Activated CD8-positive, alpha-beta memory T cell treated with anti-CD3 and anti-CD28 coated beads, Interleukin-2, amount 50 U/mL, for 48 hours (primary cell): ENCODE measurements around the gene GRB14.

ENCODE experiments used
- DNase-seq: peaks from one replicate; pipeline ENCODE4 v3.0.0-alpha.2; 2020

Gene GRB14

DNA sequence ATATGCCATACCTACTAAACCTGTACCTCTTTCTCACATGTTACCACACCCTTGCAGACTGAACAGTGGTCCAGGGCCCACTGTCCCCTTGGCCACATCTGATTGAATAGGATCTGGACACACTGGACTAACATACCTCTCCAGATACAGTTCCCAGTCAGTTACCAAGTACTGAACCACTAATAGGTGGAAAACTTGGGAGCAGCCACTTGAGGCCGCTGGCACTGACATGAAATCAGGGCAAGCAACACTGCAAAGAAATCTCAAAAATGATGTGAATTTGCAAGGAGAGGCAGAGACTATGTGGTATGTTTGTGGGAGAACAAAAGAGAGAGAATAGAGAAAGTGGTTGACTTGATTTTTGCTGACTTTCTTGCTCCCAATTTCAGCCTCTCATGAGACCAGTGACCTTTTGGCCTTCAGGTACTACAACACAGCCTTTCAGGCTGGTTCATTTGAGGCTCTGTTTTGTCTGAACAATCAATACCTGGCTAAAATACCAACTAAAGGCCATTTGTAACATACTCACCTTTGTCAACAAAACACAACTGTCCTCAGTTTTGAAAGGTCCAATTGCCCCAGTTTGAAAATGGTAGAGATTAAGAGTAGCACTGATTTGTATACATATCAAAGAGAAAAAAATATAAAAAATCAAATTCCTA lies 7.8 kb downstream of the GRB14 start:
- DNase-seq, result no peak

DNA sequence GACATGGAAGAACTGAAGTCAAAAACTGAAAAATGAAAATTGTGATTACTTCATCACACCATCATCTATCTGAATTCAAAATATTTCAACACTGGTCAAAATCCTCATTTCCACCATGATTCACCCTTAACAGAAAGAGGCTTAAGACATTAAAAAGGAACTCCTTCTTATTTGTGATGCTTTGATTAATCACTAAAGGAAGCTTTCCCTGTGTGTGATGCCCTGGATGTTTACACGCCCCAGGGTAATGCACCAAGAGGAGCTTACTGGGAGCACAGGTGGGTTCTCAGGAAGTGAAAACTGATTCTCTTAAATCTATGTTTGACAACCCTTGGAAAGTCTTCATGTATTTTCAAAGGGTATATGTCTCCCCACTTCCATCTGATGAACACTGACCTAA lies 11.5 kb downstream of the GRB14 start:
- DNase-seq, result no peak

DNA sequence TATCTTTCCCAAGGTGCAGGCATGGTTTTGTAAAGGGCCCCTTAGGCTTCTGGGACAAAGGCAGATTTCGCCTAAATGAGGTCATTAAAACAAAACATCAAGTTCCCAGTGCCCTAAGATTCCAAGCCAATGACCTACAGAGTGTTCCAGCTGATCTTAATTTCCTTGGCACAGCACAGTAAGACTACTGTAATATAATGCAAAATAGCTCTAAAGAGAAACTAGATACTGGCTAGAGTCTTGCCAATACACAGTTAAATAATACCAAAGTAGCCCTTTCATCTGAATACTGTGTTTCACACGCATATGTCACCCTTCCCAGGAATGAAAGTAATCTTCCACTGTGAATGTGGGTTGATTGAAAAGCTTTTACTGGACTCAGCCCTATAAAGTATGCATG lies 14.7 kb downstream of the GRB14 start:
- DNase-seq, result no peak

DNA sequence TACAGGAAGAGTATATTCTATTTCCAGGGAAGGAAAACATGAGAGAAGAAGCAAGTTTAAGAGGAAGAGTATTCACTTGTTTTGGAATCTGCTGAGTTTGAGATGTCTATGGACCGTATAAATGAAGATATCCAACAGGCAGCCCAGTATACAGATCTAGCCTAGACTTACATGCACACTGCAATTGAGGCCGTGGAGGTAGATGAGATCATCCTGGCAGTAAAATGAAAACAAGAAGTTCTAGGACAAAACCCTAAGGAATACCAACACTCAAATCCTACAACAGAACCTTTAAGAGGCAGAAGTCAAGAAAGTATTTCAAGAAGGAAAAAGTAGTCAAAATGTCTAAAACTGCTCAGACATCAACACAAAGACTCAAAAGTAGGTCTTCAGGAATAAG lies 16.0 kb downstream of the GRB14 start:
- DNase-seq, result no peak

DNA sequence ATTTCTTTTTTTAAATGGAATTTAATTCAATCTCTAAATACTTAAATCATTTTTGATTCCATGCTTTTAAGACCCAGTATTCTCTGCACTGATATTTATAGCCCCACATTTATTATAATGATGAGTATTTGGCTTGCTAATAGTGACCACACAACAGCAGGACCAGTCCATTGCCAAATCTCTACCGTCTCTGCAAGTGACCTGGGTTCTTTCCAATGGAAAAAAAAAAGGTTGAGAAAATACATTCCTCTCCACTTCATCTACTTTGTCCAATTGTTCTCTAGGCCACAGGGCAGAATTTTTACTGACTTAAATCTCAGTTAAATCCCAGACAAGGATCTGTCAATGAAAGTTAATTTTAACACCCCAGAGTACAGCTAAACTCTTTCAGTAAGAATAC lies 20.5 kb downstream of the GRB14 start:
- DNase-seq, result no peak

DNA sequence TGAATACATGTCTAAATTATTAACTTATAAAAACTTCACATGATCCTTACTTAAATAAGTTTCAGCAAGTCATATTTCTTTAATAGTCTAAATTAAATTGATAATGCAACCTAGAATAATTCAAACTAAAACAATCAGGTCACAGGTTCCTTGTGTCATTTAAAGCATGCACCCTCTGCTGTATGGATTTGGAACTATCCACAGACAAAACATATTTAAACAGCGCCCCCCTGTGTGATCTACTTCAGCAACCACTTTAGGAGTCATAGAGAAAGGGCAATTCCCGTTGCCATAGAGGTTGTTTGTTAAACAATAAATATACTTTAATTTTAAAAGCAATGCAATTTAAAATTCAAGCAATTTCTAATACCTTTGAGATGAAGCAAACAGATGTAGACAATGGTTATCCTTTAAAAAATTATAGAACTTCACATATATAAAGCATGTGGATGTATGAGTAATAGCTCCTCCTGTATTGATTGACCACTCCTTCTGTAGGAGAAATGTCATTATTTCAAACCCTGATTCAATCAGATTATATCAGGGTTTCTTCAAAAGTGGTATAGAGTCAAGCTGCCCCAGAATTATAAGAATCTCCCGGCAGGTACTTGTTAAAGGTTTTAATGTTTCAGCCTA lies 21.2 kb downstream of the GRB14 start:
- no peak for DNase-seq

DNA sequence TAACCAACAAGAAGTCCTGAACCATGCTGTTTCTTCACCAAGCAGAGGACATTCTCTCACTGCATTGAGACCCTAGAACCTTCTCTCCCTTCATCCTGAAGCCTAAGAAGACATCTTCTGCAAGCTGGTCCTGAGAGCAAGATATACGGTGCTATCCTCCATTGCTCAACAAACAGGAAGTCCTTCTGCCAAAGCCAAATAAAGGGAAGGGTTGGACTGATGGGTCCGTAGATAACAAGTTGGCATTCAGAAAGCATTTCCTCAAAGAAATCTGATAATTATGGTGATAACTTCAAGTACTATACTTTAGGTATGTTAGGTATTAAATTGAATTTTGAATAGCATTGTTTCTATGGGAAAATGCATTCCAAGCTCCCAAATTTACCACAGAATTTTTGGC lies 23.3 kb downstream of the GRB14 start:
- no peak for DNase-seq

DNA sequence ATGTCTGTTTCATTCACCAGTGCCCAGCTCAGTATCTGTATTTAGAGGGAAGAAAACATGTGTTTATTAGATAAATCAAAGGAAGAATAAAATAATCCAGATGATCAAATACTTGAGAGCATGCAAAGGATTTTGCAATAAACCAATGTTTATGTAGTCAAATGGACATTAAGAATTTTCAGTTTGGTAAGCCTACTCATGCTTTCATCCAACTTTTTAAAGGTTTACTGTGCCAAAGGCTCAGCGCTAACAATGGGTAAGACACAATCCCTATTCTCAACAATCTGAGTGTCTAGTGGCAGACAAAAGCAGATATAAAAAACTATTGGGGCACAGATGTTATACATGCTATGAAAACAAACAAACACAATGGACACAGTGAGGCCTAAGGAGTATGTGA lies 26.3 kb downstream of the GRB14 start:
- no peak for DNase-seq

DNA sequence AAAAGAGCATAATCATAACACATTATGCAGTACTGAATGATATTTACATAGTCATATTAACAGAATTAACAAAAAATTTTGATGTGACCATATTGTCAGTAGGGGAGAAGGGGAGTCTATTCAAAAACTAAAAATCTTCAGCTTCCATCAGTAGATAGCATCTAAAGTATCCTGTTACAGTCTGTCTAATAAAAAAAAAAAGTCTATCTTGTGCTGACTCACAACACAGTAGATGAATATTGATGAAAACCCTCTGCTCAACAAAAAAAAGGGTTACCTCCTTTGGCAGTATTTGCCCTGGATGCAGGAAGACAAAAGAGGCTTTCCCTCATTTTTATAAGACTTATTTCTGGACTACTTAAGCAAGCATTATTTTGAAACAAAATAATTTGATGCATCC lies 27.3 kb downstream of the GRB14 start:
- DNase-seq, result no peak

DNA sequence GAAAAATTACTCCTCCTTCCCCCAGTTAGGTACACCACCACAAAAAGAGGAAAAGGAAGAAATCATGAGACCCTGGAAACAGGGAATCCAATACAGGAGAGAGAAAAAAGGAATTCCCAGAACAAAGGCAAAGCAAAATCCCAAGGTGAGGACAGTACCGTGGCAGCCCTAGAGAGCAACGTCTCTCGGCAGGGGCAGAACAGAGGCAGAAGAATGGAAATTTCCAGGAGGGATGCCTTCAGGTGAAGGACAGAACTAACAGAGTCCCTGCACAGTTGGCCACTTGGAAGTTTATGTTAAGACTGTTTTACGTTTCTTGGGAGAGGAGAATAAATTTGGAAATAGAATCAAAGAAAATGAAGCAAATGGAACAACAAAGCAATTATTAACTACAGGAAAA lies 27.7 kb downstream of the GRB14 start:
- no peak for DNase-seq

DNA sequence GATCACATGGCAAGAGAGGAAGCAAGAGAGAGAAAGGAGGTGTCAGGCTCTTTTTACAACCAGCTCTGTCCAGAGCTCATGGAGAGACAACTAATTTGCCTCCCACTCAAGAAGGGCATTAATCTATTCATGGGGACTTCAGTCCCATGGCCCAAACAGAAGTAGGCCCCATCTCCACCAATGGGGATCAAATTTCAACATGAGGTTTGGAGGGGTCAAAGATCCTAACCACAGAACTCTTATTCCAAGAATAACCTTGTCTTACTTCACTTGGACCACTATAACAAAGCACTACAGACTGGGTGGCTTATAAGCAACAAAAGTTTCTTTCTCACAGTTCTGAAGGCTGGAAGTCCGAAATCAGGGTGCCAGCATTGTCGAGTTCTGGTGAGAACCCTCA lies 31.8 kb downstream of the GRB14 start:
- no peak for DNase-seq

DNA sequence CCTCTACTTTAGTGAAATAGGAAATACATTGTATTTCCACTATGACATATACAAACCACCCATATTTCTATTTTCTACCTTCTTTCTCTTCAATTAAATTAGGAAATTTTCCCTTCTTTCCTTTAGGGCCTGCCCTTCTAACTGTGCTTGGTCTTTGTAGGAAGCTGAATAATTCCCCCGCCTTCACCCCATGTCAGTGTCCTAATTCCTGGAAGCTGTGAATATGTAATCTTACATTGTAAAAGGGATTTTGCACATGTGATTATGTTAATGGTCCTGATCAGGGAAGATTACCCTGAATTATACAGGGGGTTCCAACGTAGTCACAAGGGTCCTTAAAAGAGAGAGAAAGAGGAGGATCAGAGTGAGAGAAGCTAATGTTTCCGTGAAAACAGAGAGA lies 40.2 kb downstream of the GRB14 start:
- no peak for DNase-seq

DNA sequence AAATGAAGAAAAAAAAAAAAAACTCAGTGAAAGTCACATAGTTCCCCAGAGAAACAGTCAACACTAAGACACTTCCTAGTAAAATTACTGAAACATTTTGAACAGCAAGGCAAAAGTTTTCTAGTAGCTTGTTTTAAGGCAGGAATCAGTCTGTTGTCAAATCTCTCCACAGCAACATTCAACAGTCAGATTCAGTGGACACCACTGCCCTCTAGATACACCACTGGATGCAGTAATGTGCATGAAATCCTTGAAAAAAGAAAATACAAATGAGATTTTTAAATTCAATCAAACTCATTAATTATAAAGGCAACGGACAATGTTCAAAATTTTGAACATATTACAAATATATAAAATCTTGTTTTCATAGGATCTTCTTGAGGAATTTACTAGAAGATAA lies 46.4 kb downstream of the GRB14 start:
- DNase-seq, result no peak

DNA sequence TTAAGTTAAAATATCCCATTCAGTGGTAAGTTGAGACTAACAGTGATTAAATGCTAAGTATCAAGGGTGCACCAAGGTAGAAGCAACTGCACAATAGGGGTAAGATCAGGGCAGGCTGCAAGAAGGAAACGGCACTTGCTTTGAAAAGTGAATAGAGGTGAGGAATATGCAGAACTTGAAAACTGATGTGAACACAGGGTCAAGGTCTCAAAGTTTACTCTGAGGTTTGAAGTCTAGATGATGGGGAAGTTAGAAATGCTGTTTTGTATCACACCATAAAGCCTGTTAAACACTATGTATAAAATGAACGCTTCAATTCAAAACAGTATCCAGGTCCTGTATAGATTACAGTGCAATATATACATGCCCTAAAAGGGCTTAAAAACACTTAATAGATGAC lies 50.8 kb downstream of the GRB14 start:
- DNase-seq, result no peak

DNA sequence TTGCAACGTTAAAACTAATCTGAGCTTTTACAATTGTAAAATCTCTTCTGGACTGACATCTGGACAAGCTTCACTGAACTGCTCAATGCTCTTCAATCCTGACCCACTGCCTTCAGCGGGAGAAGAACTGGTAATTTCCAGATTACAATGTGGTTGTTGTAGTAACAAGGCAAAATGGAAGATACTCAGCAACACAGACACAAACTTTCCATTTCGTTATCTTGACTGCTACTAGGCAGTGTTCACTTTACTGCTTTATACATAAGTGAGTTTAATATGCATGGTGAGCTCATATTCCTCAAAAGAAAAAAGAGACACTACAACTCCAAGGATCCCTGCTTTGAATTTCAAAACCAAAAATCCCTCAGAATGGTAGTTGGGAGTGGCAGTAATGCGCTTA lies 51.9 kb downstream of the GRB14 start:
- no peak for DNase-seq

DNA sequence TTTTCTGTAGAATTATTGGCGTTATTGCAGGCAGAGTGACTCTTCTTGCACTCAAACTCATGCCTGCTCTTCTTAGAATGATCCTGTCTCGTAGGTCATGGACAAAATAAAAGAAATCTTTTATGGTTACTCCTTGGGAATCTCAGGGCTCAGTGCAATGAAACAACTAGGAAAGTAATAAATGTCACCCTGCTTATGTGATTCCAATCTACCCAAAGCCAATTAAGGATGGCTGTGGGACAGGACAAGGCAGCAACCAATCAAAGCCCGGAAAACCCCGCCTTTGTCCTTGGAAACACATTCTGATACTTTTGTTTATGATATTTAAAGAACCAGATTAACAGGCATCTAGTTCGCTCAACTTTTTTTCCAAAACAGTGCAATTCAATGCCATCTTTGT lies 53.0 kb downstream of the GRB14 start:
- DNase-seq, result no peak

DNA sequence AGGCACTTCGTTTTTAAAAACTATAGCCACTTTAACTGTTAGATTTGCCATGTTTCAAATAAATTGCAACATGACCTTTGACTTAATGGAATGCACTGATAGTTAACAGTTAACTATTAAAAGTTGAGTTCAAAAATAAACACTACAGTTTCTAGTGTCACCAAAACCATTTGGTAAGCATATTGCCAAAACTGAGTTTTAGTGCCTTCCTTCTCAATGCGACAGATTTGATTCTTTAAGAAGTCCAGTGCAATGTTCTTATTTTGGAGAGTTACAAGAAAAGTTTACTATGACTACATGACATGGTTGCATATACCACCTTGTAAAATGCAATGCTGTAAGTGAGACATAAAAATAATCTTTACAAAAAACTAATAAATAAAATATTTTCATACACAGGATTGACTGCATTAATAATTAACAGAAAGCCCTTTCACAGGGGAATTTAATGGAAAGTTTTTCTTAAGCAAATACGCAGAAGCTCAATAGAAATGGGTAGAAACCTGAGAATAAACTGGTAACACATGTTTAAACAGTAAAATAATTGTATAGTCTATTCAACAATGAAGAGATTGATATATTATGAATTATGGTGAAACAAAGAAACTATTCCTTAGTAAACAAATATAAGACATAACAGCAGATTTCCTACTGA lies 53.8 kb downstream of the GRB14 start:
- DNase-seq, result no peak

DNA sequence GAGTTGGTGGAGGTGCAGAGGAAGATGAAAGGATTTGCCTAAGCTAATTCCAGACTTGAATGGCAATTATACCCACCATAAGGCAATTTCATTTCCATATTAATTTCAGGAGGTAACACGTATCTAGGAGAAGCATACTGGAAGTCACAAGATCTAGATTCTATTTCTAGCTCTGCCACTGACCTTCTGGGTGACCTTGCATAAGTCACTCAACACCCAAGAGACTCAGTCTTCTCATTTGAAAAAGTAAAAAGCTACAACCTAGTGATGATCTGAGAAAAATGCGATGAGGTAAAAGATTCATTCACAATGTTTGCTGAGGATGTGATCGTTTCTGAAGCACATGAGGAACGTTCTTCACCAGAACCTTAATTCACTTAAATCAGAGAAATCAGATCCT lies 55.9 kb downstream of the GRB14 start:
- no peak for DNase-seq

DNA sequence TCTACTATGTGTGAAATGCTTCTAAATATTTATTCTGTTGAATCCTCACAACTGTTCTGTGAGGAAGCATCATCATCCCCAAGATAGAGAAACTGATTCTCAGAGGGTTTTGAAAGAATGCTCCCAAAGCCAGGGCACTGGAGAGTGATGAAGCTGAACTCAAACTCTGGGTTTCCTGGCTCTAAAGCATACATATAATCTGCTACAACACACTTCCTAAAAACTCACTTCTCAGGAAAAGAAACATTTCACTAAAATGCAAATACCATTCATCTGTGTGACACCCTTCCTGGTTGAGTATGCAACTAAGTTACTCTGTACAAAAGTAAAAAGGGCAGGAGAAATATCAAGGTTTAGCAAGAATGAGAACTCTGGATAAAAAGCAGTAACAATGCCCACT lies 58.6 kb downstream of the GRB14 start:
- no peak for DNase-seq

DNA sequence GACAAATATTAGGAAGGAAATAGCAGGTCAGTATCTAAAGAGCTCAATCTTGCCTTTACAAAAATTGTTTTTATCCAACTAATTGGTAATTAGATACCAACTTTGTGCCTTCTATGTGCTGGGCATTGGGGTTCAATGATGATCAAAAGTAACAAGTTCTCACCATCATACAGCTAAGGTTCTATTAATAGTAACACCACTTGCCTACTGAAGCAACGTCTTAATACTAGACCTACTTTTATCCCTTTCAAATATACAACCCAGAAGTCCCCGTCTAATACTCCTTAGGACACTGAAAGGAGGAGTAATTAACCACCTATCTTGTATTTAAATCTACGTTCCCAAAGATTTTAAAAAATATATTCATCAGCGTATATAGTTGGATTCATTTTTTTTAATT lies 59.3 kb downstream of the GRB14 start:
- no peak for DNase-seq

DNA sequence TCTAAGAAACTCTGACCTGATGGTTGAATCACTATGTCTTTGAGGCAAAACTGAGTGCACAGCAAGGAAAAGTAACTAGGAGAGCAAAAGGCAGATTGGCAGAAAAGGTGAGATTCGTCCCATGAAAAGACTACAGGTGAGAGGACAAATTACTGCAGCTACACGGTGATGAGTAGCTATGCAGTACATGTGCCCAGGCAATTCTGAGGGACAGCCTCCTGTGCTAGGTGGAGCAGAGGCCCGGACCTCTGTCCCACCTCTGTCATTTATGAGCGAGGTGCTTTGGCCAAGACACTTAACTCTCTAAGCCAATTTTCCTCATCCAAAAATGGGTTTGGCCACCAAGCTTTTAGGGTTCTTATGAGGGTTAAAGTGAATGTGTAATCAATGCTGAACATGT lies 59.9 kb downstream of the GRB14 start:
- DNase-seq, result no peak

DNA sequence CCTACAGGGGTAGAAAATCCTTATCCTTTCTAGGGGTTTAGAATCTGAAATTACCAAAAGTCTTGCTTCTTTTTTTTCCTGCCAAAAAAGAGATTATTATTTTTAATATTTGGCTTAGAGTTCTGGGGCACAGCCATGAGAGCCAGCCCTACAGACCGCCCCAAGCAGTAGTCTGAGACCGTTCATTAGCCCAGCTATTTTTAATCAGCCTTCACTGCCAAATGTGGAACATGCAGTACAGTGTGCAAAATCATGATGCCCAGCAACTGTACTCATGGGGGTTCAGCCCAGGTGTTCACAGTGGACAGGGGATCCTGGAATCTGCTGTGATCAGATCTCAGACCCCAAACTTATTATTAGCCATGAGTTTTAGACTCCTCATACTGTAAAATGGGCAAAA lies 60.4 kb downstream of the GRB14 start:
- no peak for DNase-seq

DNA sequence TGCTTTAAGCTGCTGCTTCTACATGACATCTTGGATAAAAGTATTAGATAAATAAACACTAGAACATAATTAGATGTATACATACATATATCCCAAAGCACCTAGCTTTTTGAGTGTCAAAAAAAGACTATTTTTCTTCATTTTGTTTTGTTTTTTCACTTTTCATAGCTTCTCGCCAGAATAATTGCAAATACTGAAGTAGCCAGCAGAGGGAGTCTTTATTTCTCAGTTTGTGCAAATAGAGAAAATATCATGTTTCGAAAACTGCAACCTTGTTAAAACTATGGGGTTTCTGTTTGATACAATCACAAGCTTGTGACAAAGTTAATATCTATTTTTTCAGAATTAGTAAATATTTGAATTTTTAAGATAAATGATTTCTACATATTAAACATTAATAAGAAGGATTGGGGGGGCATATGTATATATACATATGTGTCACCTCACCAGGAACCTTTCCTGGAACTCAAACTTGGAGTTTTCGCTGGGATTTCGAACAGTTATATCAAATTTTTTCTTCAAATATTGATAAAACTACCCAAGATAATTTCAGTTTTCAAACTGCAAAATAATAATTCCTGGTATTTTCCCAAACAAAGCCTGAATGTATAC lies 61.0 kb downstream of the GRB14 start:
- DNase-seq, result no peak

DNA sequence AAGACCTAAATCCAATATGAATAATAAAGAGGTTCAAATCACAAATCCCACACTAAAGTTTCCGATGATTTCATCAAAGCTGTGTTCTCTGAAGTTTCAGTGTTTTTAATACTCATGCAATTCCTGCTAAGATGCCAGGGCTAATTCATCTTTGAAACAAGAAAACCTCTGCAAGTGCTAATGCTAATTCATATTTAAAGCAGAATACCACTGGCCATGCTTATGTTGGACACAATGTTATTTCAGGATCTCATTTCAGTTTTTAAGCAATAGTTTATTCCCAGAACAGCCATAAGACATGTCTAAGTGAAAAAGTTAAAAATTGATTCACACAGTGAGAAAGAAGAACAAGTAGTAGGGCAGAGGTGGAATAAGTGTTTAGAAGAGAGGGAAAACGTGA lies 62.8 kb downstream of the GRB14 start:
- DNase-seq, result no peak
